HG03135 (cell line): ENCODE data around the gene GRAMD2A.

Experiments used
- ATAC-seq: cut with Tn5 transposase; IDR thresholded peaks from one replicate; pipeline ENCODE4 v1.9.1; 2021; ENCODE audit warnings: mild to moderate bottlenecking, moderate library complexity; ENCODE audit not compliant: unreplicated experiment

Gene GRAMD2A

GRCh38 chr15:72197460-72198355 lies at the start of gene GRAMD2A:
Gene GRAMD2A, minus strand, starts transcription at chr15:72197787.
- ATAC-seq = no peak

GRCh38 chr15:72242775-72243370 lies 45.3 kb upstream of the GRAMD2A start:
- ATAC-seq = no peak

GRCh38 chr15:72239652-72240051 lies 42.1 kb upstream of the GRAMD2A start:
- no peak for ATAC-seq

- ATAC-seq = no peak
Measured at GRCh38 chr15:72238586-72238985, 41.0 kb upstream of the GRAMD2A start.

GRCh38 chr15:72237853-72238224 lies 40.3 kb upstream of the GRAMD2A start:
- peak; percentile 15 for ATAC-seq

- ATAC-seq = peak; percentile 60
Measured at GRCh38 chr15:72237029-72237852, 39.7 kb upstream of the GRAMD2A start.

- ATAC-seq = no peak
Measured at GRCh38 chr15:72236381-72237003, 38.9 kb upstream of the GRAMD2A start.

GRCh38 chr15:72235298-72235697 lies 37.7 kb upstream of the GRAMD2A start:
- ATAC-seq = no peak

- ATAC-seq = no peak
Measured at GRCh38 chr15:72233769-72234168, 36.2 kb upstream of the GRAMD2A start.

GRCh38 chr15:72231833-72232478 lies 34.4 kb upstream of the GRAMD2A start:
- no peak for ATAC-seq

- peak; percentile 41 for ATAC-seq
Measured at GRCh38 chr15:72231066-72231832, 33.7 kb upstream of the GRAMD2A start, which contains the start of gene PKM. Gene PKM, minus strand, starts transcription at chr15:72231190. Its CDS starts 12,093 bp downstream, at chr15:72219097.

- no peak for ATAC-seq
Measured at GRCh38 chr15:72230197-72231065, 32.8 kb upstream of the GRAMD2A start.

GRCh38 chr15:72229947-72230196 lies 32.3 kb upstream of the GRAMD2A start:
- ATAC-seq = no peak

GRCh38 chr15:72229076-72229946 lies 31.7 kb upstream of the GRAMD2A start:
- ATAC-seq = no peak

- ATAC-seq = no peak
Measured at GRCh38 chr15:72227720-72228119, 30.1 kb upstream of the GRAMD2A start.

- no peak for ATAC-seq
Measured at GRCh38 chr15:72227192-72227586, 29.6 kb upstream of the GRAMD2A start.

- no peak for ATAC-seq
Measured at GRCh38 chr15:72223278-72223677, 25.7 kb upstream of the GRAMD2A start.

GRCh38 chr15:72222393-72222792 lies 24.8 kb upstream of the GRAMD2A start:
- ATAC-seq = no peak
